HEK293T (cell line): Measurements from ENCODE around the gene MYBPHL.

Experiments used
- CTBP1 ChIP-seq: fragments of 450-650 bp; IDR thresholded peaks from 2 replicates; pipeline ENCODE4 v1.6.1; 2016; ENCODE audit warnings: borderline replicate concordance
- SP1 ChIP-seq: fragments of 450-650 bp; IDR thresholded peaks from 2 replicates; pipeline ENCODE4 v1.6.1; 2017
- SUZ12 ChIP-seq: fragments of 450-650 bp; IDR thresholded peaks from 2 replicates; pipeline ENCODE4 v1.6.1; 2016; ENCODE audit warnings: mild to moderate bottlenecking

GRCh38 chr1:109253803-109254620 is 52.8 kb downstream of the MYBPHL start:
- TF ChIP-seq SP1 (no peak), SUZ12 (no peak), CTBP1 (no peak)
